ENCODE results near the gene SORBS2. TPM values are rescaled to one million over a fixed set of nuclear protein-coding genes. Genes with fewer than 3 reads are reported as not detected.

The SORBS2 gene
- polyA plus RNA-seq, 2 of the 4 experiments (the other 2 are of a cell fraction) = 0.23 to 0.90 TPM

DNA sequence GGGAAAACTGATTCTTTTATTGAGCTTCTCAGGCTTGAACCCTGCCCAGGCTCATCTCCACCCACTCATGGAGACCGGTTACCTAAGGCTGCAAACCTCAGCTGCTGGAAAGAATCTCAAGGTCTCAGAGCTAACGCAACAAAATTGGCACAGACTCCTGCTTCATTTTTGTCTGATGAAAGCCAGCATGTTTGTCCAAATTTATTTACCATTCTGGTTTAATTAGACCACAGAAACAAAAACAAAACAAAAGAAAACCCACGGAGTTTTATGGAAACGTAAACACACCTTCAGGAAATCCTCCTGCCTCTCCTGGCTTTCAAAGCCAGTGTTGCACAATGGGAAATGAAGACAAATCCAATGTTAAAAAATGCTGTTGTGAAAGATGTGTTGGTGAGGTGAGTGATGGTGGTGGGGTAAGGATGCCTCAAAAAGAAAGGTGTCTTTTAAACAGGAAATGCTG, 220.3 kb downstream of the SORBS2 start:
- no peak for DNase-seq (ENCODE audit: low read depth in 1 of 2, low spot score in 1 of 2)
- no peaks in the 10 kb centered on the region for H3K9me3 ChIP-seq
- CTCF ChIA-PET = no interaction called here
- no peak overlapping the region for H3K4me3 ChIP-seq
- POLR2A ChIA-PET = no interaction called here
- H3K4me2 ChIP-seq = no peak overlapping the region
- H3K27ac ChIP-seq = no peak overlapping the region
- no peak for FAIRE-seq
- no peaks in the 10 kb centered on the region for H3K4me1 ChIP-seq
- ATAC-seq = no peak
- 55% methylated on average over 4 of the region's 4 CpGs for WGBS (ENCODE audit: missing lambda C conversion rate)
- TF ChIP-seq JUN (IDR thresholded peaks at IDR 0.05) (no peak), CHD2 (IDR thresholded peaks at IDR 0.05; ENCODE audit: low read length, partially characterized antibody) (no peak), ZFP36 (IDR thresholded peaks at IDR 0.05; ENCODE audit: borderline replicate concordance, partially characterized antibody) (no peak), TP53 (CRISPR knock-in tag; IDR thresholded peaks at IDR 0.05) (no peak), ELK1 (IDR thresholded peaks at IDR 0.05; ENCODE audit: low read depth, low read length) (no peak), KDM5A (IDR thresholded peaks at IDR 0.05) (no peak), BCL3 (IDR thresholded peaks at IDR 0.05) (no peak), GATA3 (IDR thresholded peaks at IDR 0.05; ENCODE audit: borderline replicate concordance) (no peak), POLR2A (IDR thresholded peaks at IDR 0.05; ENCODE audit: low read length) (no peak), NPAS2 (CRISPR knock-in tag; IDR thresholded peaks at IDR 0.05; ENCODE audit: borderline replicate concordance) (no peak), CHD4 (IDR thresholded peaks at IDR 0.05; ENCODE audit: borderline replicate concordance) (no peak), POLR2AphosphoS2 (conservative IDR thresholded peaks at IDR 0.05; ENCODE audit: low read length) (no peak)
- TF ChIP-seq, protein P1, sequence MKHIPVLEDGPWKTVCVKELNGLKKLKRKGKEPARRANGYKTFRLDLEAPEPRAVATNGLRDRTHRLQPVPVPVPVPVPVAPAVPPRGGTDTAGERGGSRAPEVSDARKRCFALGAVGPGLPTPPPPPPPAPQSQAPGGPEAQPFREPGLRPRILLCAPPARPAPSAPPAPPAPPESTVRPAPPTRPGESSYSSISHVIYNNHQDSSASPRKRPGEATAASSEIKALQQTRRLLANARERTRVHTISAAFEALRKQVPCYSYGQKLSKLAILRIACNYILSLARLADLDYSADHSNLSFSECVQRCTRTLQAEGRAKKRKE (CRISPR knock-in tag; IDR thresholded peaks at IDR 0.05; ENCODE audit: low read depth) = no peak
- TF ChIP-seq, protein P2, sequence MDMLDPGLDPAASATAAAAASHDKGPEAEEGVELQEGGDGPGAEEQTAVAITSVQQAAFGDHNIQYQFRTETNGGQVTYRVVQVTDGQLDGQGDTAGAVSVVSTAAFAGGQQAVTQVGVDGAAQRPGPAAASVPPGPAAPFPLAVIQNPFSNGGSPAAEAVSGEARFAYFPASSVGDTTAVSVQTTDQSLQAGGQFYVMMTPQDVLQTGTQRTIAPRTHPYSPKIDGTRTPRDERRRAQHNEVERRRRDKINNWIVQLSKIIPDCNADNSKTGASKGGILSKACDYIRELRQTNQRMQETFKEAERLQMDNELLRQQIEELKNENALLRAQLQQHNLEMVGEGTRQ (IDR thresholded peaks at IDR 0.05) = no peak

DNA sequence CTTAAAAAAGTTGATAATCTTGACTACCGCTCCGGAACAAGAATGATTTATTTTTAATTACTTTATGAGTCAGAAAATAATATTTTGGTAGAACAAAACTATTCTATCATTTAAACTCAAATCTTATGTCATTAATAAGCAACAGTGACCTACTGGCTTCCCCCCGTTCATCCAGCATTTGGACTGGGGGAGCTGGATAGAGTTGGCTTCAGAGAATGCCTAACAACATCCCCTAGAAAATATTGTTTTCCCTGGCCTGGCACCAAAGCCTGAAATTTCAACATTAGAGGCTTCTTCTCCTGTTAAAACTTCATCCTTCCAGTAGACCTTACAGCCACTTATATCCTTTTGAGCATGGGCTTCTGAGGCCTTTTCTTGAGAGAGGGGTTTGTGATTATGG, 221.0 kb downstream of the SORBS2 start:
- POLR2A ChIA-PET = no interaction called here
- Histone ChIP-seq H3K27ac (no peak overlapping the region), H3K4me2 (no peak overlapping the region), H3K4me1 (no peaks in the 10 kb centered on the region), H3K4me3 (no peak overlapping the region), H3K9me3 (no peaks in the 10 kb centered on the region)
- FAIRE-seq (no peak), ATAC-seq (no peak), DNase-seq (ENCODE audit: low read depth in 1 of 2, low spot score in 1 of 2) (no peak)
- WGBS (ENCODE audit: missing lambda C conversion rate) = 70% methylated on average over 3 of the region's 3 CpGs
- CTCF ChIA-PET = no interaction called here
- TF ChIP-seq CBX8 (IDR thresholded peaks at IDR 0.05) = no peak
- TF ChIP-seq, protein P2 (IDR thresholded peaks at IDR 0.05) = no peak
- TF ChIP-seq PBX3 (IDR thresholded peaks at IDR 0.05) = no peak
- TF ChIP-seq CHD2 (IDR thresholded peaks at IDR 0.05; ENCODE audit: low read length, partially characterized antibody) = no peak
- TF ChIP-seq EHF (CRISPR knock-in tag; IDR thresholded peaks at IDR 0.05) = no peak
- TF ChIP-seq KDM1A (IDR thresholded peaks at IDR 0.05; ENCODE audit: low read depth) = no peak
- TF ChIP-seq ZNF302 (CRISPR knock-in tag; IDR thresholded peaks at IDR 0.05) = no peak
- no peak for TF ChIP-seq PHF8 (IDR thresholded peaks at IDR 0.05; ENCODE audit: borderline replicate concordance, low read depth)
- TF ChIP-seq, protein P3, sequence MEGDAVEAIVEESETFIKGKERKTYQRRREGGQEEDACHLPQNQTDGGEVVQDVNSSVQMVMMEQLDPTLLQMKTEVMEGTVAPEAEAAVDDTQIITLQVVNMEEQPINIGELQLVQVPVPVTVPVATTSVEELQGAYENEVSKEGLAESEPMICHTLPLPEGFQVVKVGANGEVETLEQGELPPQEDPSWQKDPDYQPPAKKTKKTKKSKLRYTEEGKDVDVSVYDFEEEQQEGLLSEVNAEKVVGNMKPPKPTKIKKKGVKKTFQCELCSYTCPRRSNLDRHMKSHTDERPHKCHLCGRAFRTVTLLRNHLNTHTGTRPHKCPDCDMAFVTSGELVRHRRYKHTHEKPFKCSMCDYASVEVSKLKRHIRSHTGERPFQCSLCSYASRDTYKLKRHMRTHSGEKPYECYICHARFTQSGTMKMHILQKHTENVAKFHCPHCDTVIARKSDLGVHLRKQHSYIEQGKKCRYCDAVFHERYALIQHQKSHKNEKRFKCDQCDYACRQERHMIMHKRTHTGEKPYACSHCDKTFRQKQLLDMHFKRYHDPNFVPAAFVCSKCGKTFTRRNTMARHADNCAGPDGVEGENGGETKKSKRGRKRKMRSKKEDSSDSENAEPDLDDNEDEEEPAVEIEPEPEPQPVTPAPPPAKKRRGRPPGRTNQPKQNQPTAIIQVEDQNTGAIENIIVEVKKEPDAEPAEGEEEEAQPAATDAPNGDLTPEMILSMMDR (IDR thresholded peaks at IDR 0.05) = no peak
- TF ChIP-seq ZC3H11A (IDR thresholded peaks at IDR 0.05) = no peak
- no peak for TF ChIP-seq REST (IDR thresholded peaks at IDR 0.05)
- no peak for TF ChIP-seq ZFP36 (IDR thresholded peaks at IDR 0.05; ENCODE audit: borderline replicate concordance, partially characterized antibody)
- TF ChIP-seq, protein P4, sequence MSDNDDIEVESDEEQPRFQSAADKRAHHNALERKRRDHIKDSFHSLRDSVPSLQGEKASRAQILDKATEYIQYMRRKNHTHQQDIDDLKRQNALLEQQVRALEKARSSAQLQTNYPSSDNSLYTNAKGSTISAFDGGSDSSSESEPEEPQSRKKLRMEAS (IDR thresholded peaks at IDR 0.05) = no peak
- no peak for TF ChIP-seq CHD4 (IDR thresholded peaks at IDR 0.05; ENCODE audit: borderline replicate concordance)
- TF ChIP-seq HOXA7 (CRISPR knock-in tag; IDR thresholded peaks at IDR 0.05) = no peak
- TF ChIP-seq CBX2 (IDR thresholded peaks at IDR 0.05; ENCODE audit: borderline replicate concordance, low read depth) = no peak
